ENCODE results near the gene ALKBH7. TPM values are rescaled to one million over a fixed set of nuclear protein-coding genes. Genes with fewer than 3 reads are reported as not detected.

Gene ALKBH7
- total and polyA plus RNA-seq, 5 donors from 2014 or later: 47.4 to 102 (median 90.7) TPM

DNA sequence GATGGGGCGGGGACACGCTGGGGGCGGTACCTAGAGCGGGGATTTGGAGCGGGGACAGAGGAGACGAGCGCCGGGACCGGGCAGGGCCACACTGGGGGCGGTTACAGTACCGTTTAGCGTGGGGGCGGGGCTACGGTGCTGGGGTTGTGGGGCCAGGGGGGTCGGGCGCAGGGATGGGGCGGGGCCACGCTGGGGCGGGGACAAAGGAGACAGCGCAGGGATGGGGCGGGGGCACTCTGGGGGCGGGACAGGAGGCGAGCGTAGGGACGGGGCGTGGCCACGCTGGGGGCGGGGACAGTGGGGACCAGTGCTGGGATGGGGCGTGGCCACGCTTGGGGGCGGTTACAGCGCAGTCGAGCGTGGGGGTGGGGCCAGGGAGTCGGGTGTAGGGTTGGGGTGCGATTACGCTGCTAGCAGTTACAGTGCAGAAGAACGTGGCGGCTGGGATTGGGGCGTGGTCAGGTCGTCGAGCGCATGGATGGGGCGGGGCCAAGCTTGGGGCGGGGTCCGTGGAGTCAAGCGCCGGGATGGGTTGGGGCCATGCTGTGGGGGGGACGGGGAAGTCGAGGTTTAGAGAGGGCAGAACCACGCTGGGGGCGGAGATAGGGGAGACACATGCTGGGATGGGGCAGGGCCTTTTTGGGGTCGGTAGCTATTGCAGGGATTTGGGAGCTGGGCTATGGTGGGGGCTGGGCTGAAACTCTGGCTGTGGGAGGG is 660 bp downstream of the ALKBH7 start:
- Mint-ChIP-seq H3K9me3 (no peaks in the 10 kb centered on the region), H3K4me1 (peaks cover 5 to 25% (median 12%) of the 10 kb centered on the region in 4 donors), H3K27me3 (no peaks in the 10 kb centered on the region), H3K4me3 (peak overlapping the region; percentile 90 to 96 (median 94)), H3K36me3 (peaks cover 11% of the 10 kb centered on the region), H3K27ac (peak overlapping the region; percentile 89 to 94 (median 93))
- H3K36me3 ChIP-seq (ENCODE audit: control insufficient read depth, insufficient read depth, low read length): peaks cover 7% of the 10 kb centered on the region
- no peaks in the 10 kb centered on the region for H3K9me3 ChIP-seq (ENCODE audit: control insufficient read depth in 2 of 2, low read length in 2 of 2)
- H3K4me1 ChIP-seq (ENCODE audit: control insufficient read depth, insufficient read depth, low read length, poor library complexity, severe bottlenecking): peaks cover 10% of the 10 kb centered on the region
- DNase-seq: peak; percentile 96 to 98 (median 96)
- H3K4me3 ChIP-seq (ENCODE audit: low read depth, low read length): no peak overlapping the region
- peak; percentile 66 to 67 for ATAC-seq (ENCODE audit: low read depth in 2 of 2)
- H3K27me3 ChIP-seq (ENCODE audit: control insufficient read depth, insufficient read depth, low read length): no peaks in the 10 kb centered on the region
- peak overlapping the region; percentile 97 for H3K27ac ChIP-seq (ENCODE audit: insufficient read depth, low read length, poor library complexity, severe bottlenecking)

DNA sequence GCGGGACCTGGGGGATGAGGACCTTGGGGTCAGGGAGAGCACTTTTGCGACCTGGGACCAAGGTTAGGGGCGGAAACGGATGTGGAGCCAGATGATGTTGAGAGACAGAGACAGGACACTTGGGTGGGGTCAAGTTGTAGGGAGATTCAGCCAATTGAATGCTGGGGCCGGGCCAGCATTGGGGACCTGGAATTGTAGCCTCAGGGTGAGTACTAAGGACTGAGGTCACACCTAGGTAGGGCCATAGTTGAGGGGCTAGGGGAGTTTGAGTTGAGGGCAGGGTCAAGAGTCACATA is 1.2 kb downstream of the ALKBH7 start:
- ATAC-seq (ENCODE audit: low read depth in 2 of 2) (no peak), DNase-seq (peak in 1 of 3 donors; percentile 10)
- Histone ChIP-seq H3K4me3 (ENCODE audit: low read depth, low read length) (no peak overlapping the region), H3K9me3 (ENCODE audit: control insufficient read depth in 2 of 2, low read length in 2 of 2) (no peaks in the 10 kb centered on the region), H3K27me3 (ENCODE audit: control insufficient read depth, insufficient read depth, low read length) (no peaks in the 10 kb centered on the region), H3K36me3 (ENCODE audit: control insufficient read depth, insufficient read depth, low read length) (peaks cover 2% of the 10 kb centered on the region), H3K4me1 (ENCODE audit: control insufficient read depth, insufficient read depth, low read length, poor library complexity, severe bottlenecking) (peaks cover 10% of the 10 kb centered on the region), H3K27ac (ENCODE audit: insufficient read depth, low read length, poor library complexity, severe bottlenecking) (peak overlapping the region; percentile 97)
- Mint-ChIP-seq H3K27me3 (no peaks in the 10 kb centered on the region), H3K4me3 (peak overlapping the region; percentile 90 to 96 (median 94)), H3K36me3 (peaks cover 10% of the 10 kb centered on the region), H3K4me1 (peaks cover 5 to 25% (median 12%) of the 10 kb centered on the region in 4 donors), H3K9me3 (no peaks in the 10 kb centered on the region), H3K27ac (peak overlapping the region; percentile 69 to 93 (median 89))

DNA sequence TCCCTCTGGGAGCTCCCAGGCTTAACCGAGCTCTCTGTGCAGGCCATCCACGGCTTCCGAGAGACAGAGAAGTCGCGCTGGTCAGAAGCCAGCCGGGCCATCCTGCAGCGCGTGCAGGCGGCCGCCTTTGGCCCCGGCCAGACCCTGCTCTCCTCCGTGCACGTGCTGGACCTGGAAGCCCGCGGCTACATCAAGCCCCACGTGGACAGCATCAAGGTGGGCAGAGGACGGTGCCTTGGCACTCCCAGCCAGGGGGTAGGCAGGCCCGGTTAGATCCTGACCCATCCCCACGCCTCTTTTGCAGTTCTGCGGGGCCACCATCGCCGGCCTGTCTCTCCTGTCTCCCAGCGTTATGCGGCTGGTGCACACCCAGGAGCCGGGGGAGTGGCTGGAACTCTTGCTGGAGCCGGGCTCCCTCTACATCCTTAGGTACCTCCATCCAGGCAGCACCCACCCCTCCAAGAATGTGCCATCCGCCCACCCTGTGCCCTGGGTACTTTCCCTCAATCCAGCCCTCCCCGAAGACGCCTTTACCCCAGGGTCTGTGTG is 1.6 kb downstream of the ALKBH7 start:
- H3K27me3 ChIP-seq (ENCODE audit: control insufficient read depth, insufficient read depth, low read length): no peaks in the 10 kb centered on the region
- H3K27ac Mint-ChIP-seq: no peak overlapping the region
- H3K9me3 Mint-ChIP-seq: no peaks in the 10 kb centered on the region
- peaks cover 5 to 25% (median 12%) of the 10 kb centered on the region in 4 donors for H3K4me1 Mint-ChIP-seq
- peak overlapping the region in 1 of 4 donors; percentile 96 for H3K4me3 Mint-ChIP-seq
- H3K36me3 Mint-ChIP-seq: peaks cover 7% of the 10 kb centered on the region
- H3K9me3 ChIP-seq (ENCODE audit: control insufficient read depth in 2 of 2, low read length in 2 of 2): no peaks in the 10 kb centered on the region
- DNase-seq (no peak), ATAC-seq (ENCODE audit: low read depth in 2 of 2) (no peak)
- H3K27ac ChIP-seq (ENCODE audit: insufficient read depth, low read length, poor library complexity, severe bottlenecking): peak overlapping the region; percentile 97
- H3K27me3 Mint-ChIP-seq: no peaks in the 10 kb centered on the region
- H3K4me3 ChIP-seq (ENCODE audit: low read depth, low read length): no peak overlapping the region
- H3K4me1 ChIP-seq (ENCODE audit: control insufficient read depth, insufficient read depth, low read length, poor library complexity, severe bottlenecking): peaks cover 10% of the 10 kb centered on the region
- H3K36me3 ChIP-seq (ENCODE audit: control insufficient read depth, insufficient read depth, low read length): peaks cover 4% of the 10 kb centered on the region

DNA sequence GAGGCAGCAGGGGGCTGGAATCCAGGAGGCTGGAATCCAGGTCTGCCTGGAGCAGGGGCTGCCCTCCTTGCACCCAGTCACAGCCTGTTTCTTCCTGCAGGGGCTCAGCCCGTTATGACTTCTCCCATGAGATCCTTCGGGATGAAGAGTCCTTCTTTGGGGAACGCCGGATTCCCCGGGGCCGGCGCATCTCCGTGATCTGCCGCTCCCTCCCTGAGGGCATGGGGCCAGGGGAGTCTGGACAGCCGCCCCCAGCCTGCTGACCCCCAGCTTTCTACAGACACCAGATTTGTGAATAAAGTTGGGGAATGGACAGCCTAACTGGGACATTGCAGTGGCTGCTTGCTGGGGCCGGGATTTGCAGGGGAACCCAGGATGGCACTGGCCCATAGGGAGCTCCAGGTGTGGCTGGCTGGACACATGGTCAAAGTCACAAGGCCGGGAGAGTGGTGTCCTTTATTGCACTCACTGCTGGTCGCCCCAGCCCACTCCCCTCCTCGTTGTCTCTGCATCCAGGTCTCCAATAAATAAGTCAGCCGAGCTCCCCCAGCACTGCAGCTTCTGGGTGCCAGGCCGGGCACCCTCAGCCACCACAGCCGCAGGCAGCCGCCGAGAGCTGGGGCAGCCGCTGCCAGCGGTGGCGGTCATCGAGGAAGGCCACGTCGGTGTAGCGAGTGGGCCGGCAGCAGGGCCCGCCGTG is 2.3 kb downstream of the ALKBH7 start:
- H3K9me3 Mint-ChIP-seq: no peaks in the 10 kb centered on the region

DNA sequence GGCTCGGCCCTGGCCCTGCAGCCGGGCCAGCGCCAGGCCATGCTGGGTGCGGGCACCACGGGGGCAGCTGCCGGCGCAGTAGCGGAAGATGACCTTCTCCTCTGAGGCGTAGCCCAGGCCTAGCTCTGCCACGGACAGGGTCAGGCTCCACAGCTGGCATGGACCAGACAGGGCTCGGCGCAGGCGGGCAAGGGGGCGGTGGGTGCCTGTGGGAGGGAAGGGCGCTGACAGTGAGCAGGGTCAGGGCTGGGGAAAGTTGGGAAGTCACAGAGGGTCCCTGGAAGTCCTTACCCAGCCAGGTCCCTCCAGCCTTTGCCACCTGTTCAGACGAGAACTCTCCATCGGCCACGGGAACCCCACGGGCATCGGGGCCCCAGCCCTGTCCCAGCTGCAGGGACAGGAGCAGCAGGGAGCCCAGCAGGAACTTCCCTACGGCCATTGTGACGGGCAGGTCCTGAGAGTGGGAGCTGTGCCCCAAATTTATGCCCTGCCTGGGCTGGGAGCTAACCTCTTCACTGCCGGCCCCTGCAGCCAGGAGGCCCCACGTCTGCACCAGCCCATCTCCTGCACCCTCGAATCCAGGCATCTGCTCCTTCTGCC is 2.9 kb downstream of the ALKBH7 start, which contains the start of gene PSPN:
TSS of gene PSPN (minus strand) at position 523 of the 600 bp plus-strand sequence. CDS start at position 439, 84 bp downstream.
- H3K4me3 Mint-ChIP-seq: peak within 1 kb of the TSS in 1 of 4 donors; percentile 54

More for the DNA sequence above, 2.3 kb downstream of the ALKBH7 start:
- peaks cover 10% of the 10 kb centered on the region for H3K4me1 ChIP-seq (ENCODE audit: control insufficient read depth, insufficient read depth, low read length, poor library complexity, severe bottlenecking)
- Mint-ChIP-seq H3K27me3 (no peaks in the 10 kb centered on the region), H3K4me3 (no peak overlapping the region), H3K4me1 (peaks cover 5 to 19% (median 11%) of the 10 kb centered on the region in 4 donors), H3K36me3 (peaks cover 4% of the 10 kb centered on the region), H3K27ac (no peak overlapping the region)
- H3K9me3 ChIP-seq (ENCODE audit: control insufficient read depth in 2 of 2, low read length in 2 of 2): no peaks in the 10 kb centered on the region
- H3K36me3 ChIP-seq (ENCODE audit: control insufficient read depth, insufficient read depth, low read length): peaks cover 9% of the 10 kb centered on the region
- no peaks in the 10 kb centered on the region for H3K27me3 ChIP-seq (ENCODE audit: control insufficient read depth, insufficient read depth, low read length)
- no peak overlapping the region for H3K27ac ChIP-seq (ENCODE audit: insufficient read depth, low read length, poor library complexity, severe bottlenecking)
- no peak overlapping the region for H3K4me3 ChIP-seq (ENCODE audit: low read depth, low read length)
- no peak for ATAC-seq (ENCODE audit: low read depth in 2 of 2)
- no peak for DNase-seq

DNA sequence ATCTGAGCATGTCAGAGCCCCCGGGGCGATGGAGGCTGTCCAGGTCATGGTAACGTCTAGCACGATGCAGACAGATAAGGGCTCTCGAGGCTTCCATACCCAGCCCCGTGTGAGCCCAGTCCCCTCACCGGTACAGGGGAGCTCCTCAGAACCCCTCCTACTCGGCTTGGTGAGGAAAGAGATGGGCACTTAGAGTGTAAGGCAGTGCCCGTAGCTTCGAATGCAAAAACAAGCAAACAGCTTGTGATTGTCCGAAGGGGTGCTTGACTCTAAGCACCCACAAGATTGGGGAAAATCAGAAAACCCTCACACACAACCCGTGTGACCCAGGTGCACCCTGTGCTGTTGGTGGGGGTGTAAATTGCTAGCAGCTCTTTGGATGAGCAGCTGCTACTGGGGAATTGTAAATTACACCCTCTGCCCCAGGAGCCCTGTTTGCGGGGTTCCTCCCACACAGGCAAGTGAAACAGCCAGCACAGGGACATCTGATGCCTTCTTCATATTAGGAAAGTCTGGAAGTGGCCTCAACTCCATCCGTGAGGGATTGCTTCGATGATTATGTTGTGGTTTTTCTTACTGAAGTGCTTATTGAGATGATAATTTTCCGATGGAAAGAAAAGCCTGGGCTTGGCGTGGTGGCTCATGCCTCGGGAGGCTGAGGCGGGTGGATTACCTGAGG is 4.1 kb downstream of the ALKBH7 start:
- Histone ChIP-seq H3K4me1 (ENCODE audit: control insufficient read depth, insufficient read depth, low read length, poor library complexity, severe bottlenecking) (peaks cover 10% of the 10 kb centered on the region), H3K36me3 (ENCODE audit: control insufficient read depth, insufficient read depth, low read length) (peaks cover 27% of the 10 kb centered on the region), H3K27me3 (ENCODE audit: control insufficient read depth, insufficient read depth, low read length) (no peaks in the 10 kb centered on the region), H3K27ac (ENCODE audit: insufficient read depth, low read length, poor library complexity, severe bottlenecking) (peak overlapping the region; percentile 33), H3K9me3 (ENCODE audit: control insufficient read depth in 2 of 2, low read length in 2 of 2) (no peaks in the 10 kb centered on the region), H3K4me3 (ENCODE audit: low read depth, low read length) (no peak overlapping the region)
- Mint-ChIP-seq H3K27me3 (no peaks in the 10 kb centered on the region), H3K4me1 (peaks cover 4 to 18% (median 9%) of the 10 kb centered on the region in 4 donors), H3K36me3 (peaks cover 13% of the 10 kb centered on the region), H3K4me3 (no peak overlapping the region), H3K9me3 (no peaks in the 10 kb centered on the region), H3K27ac (no peak overlapping the region)
- DNase-seq (no peak), ATAC-seq (ENCODE audit: low read depth in 2 of 2) (no peak)

More for the DNA sequence above, 2.9 kb downstream of the ALKBH7 start, which contains the start of gene PSPN:
- DNase-seq (no peak), ATAC-seq (ENCODE audit: low read depth in 2 of 2) (no peak)
- H3K27ac Mint-ChIP-seq: no peak within 1 kb of the TSS
- Histone ChIP-seq H3K4me3 (ENCODE audit: low read depth, low read length) (no peak within 1 kb of the TSS), H3K27me3 (ENCODE audit: control insufficient read depth, insufficient read depth, low read length) (no peaks in the 10 kb centered on the region), H3K27ac (ENCODE audit: insufficient read depth, low read length, poor library complexity, severe bottlenecking) (peak within 1 kb of the TSS; percentile 33), H3K9me3 (ENCODE audit: control insufficient read depth in 2 of 2, low read length in 2 of 2) (no peaks in the 10 kb centered on the region), H3K36me3 (ENCODE audit: control insufficient read depth, insufficient read depth, low read length) (peaks cover 16% of the 10 kb centered on the region), H3K4me1 (ENCODE audit: control insufficient read depth, insufficient read depth, low read length, poor library complexity, severe bottlenecking) (peaks cover 10% of the 10 kb centered on the region)
- H3K36me3 Mint-ChIP-seq: peaks cover 7% of the 10 kb centered on the region
- no peaks in the 10 kb centered on the region for H3K9me3 Mint-ChIP-seq
- H3K27me3 Mint-ChIP-seq: no peaks in the 10 kb centered on the region
- H3K4me1 Mint-ChIP-seq: peaks cover 4 to 18% (median 9%) of the 10 kb centered on the region in 4 donors

DNA sequence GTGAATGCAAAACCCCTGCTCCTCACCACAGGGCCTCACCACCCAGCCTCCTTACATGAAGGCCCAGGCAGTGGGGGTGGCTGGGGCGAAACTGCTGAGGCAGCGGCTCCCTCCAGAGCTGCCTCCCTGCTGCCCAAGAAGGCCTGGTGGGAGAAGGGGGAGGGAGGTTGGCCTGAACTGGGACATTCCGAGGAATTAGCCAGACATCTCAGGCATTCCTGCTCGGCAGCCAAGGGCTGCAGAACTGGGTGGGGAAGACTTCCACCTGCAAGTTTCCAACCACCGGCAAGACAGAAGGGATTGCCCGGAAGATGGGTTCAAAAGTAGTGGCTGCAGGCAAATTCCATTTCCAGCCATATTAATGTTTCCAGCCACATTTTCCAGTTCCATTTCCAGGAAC is 5.4 kb downstream of the ALKBH7 start:
- H3K27me3 ChIP-seq (ENCODE audit: control insufficient read depth, insufficient read depth, low read length): no peaks in the 10 kb centered on the region
- H3K27me3 Mint-ChIP-seq: no peaks in the 10 kb centered on the region
- H3K27ac ChIP-seq (ENCODE audit: insufficient read depth, low read length, poor library complexity, severe bottlenecking): no peak overlapping the region
- no peak overlapping the region for H3K27ac Mint-ChIP-seq
- peaks cover 6% of the 10 kb centered on the region for H3K4me1 ChIP-seq (ENCODE audit: control insufficient read depth, insufficient read depth, low read length, poor library complexity, severe bottlenecking)
- H3K4me3 Mint-ChIP-seq: no peak overlapping the region
- no peaks in the 10 kb centered on the region for H3K9me3 ChIP-seq (ENCODE audit: control insufficient read depth in 2 of 2, low read length in 2 of 2)
- peaks cover 19% of the 10 kb centered on the region for H3K36me3 Mint-ChIP-seq
- H3K4me3 ChIP-seq (ENCODE audit: low read depth, low read length): no peak overlapping the region
- no peak for DNase-seq
- H3K4me1 Mint-ChIP-seq: peaks cover 0 to 11% (median 3%) of the 10 kb centered on the region in 4 donors
- no peak for ATAC-seq (ENCODE audit: low read depth in 2 of 2)
- H3K36me3 ChIP-seq (ENCODE audit: control insufficient read depth, insufficient read depth, low read length): peaks cover 37% of the 10 kb centered on the region
- H3K9me3 Mint-ChIP-seq: no peaks in the 10 kb centered on the region
